Stimulated activated CD8-positive, alpha-beta memory T cell treated with anti-CD3 and anti-CD28 coated beads, Interleukin-4, amount 100 ng/mL, for 24 hours (primary cell): ENCODE data around the gene PDE8A.
"Not testable (repeated sequence)": the region's sequence is repeated elsewhere in the genome, so short reads cannot be mapped to it uniquely, and the experiment has no call there.

Experiments used
- DNase-seq: peaks from one replicate; pipeline ENCODE4 v3.0.0-alpha.2; 2020; ENCODE audit warnings: low read depth

Gene PDE8A

DNA sequence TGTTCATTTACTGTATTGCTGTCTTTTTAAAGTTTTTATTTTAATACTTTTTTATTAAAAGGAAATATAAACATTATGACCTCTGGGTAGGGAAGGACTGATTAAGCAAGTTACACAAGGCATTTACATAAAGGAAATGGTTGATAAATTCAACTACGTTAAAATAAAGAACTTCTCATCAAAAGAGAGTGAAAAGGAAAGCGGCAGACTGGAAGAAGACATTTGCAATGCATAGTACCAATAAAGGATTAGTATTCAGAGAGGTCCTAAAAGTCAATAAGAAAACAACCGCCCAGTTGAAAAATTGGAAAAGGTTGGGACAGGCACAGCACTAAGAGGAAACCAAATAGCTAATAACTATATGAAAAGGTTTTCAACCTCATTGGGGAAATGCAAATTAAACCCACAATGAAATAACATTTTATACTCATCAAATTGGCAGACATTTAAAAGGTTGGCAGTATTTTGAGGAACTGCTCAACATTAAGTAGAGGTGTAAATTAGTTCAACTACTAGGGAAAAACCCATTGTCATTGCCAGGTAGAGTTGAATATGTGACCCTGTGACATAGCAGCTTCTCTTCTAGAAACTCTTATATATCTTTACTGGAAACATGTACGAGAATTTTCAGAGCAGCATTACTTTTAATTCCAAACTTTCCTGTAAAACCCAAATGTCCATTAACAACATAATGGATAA lies 9.5 kb downstream of the PDE8A start:
- DNase-seq: no peak

- DNase-seq: no peak
Observed at GRCh38 chr15:84992157-84992944, 10.7 kb downstream of the PDE8A start.

DNA sequence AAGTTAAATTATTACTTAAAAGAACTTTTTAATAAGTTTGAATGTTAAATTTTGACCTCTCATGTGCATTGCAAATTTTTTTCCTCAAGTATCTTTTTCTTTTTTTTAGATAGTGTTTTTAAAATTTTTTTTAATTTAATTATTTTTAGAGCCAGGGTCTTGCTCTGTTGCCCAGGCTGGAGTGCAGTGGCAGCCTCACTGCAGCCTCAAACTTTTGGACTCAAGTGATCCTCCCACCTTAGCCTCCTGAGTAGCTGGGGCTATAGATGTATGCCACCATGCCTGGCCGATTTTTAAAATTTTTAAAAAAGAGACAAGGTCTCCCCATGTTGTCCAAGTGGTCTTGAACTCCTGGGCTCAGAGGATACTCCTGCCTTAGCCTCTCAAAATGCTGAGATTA lies 14.4 kb downstream of the PDE8A start:
- no peak for DNase-seq

- DNase-seq: not testable (repeated sequence)
Observed at GRCh38 chr15:84996714-84997113, 15.1 kb downstream of the PDE8A start.

DNA sequence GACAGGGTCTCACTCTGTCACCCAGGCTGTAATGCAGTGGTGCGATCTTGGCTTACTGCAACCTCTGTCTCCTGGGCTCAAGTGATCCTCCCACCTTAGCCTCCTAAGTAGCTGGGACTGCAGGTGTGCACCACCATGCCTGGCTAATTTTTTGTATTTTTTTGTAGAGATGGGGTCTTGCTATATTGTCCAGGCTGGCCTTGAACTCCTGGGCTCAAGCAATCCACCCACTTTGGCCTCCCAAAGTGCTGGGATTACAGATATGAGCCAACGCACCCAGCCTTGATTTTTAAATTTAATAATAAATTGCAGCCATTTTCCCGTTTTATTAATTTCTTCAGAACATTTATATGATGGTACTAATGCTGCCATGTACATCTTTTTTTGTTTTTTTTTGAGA lies 15.6 kb downstream of the PDE8A start:
- DNase-seq: not testable (repeated sequence)

- no peak for DNase-seq
Observed at GRCh38 chr15:85000189-85000864, 18.7 kb downstream of the PDE8A start.

GRCh38 chr15:85000937-85001336 lies 19.3 kb downstream of the PDE8A start:
- DNase-seq: no peak

- no peak for DNase-seq
Observed at GRCh38 chr15:85002517-85002916, 20.9 kb downstream of the PDE8A start.

GRCh38 chr15:85003593-85004312 lies 22.1 kb downstream of the PDE8A start:
- DNase-seq: no peak

- no peak for DNase-seq
Observed at GRCh38 chr15:85004550-85004949, 22.9 kb downstream of the PDE8A start.

- DNase-seq: no peak
Observed at GRCh38 chr15:85005319-85005718, 23.7 kb downstream of the PDE8A start.

GRCh38 chr15:85005746-85006145 lies 24.1 kb downstream of the PDE8A start:
- DNase-seq: no peak

DNA sequence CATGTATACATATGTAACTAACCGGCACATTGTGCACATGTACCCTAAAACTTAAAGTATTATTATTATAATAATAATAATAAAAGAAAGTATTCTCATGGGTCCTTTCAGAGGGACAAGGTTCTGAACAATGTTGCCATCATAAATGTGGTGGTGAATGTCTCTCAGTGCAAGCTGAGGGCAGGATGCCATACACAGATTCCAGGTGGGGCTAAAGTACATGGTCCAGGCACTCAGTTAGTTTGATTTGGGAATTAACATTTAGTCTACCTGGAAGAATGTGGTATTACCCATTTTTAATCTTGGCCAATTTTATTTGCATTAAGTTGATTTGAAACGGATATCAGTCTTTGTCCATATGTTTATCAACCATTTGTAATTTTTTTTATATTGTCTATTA lies 24.5 kb downstream of the PDE8A start:
- no peak for DNase-seq

- no peak for DNase-seq
Observed at GRCh38 chr15:85006655-85007054, 25.0 kb downstream of the PDE8A start.

- no peak for DNase-seq
Observed at GRCh38 chr15:85007137-85007536, 25.5 kb downstream of the PDE8A start.

GRCh38 chr15:85007741-85008397 lies 26.2 kb downstream of the PDE8A start:
- DNase-seq: no peak

DNA sequence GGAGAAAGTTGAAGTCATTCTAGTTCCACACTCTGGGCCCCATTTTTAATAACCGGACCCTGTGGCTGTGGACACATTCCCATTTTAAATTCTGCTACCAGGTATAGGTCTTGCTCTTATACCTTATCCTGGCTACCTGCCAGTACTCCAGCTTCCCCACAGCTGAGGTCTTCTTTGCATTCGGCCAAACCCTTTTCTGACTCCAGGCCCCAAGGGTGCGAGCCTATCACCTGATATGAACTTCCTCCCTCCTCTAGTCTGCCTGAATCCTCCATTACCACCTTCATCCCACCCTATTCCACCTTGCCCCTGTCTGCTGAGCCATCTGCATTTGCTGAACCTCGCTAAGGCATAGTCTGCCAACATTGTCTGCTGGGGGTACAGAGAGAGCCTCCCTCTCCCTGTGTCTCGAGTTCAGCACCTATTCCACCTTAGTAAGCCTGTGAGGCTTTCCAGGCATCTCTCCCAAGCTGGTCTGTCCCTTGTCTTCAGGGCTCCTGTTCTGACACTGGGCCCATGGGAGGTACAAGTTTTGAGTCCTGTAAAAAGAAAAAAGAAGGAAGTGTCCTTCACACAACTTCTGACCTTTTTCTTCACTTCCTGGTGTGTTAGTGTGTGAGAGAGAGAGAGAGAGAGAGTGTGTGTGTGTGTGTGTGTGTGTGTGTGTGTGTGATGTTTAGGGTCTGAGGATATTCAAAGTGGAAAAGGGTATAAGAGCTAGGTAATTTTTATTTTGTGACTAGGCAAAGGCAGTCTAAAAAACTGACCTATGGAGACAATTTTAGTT lies 27.0 kb downstream of the PDE8A start:
- DNase-seq: no peak

- DNase-seq: no peak
Observed at GRCh38 chr15:85009435-85009834, 27.8 kb downstream of the PDE8A start.

GRCh38 chr15:85010071-85010385 lies 28.4 kb downstream of the PDE8A start:
- no peak for DNase-seq

GRCh38 chr15:85010386-85011159 lies 28.9 kb downstream of the PDE8A start:
- no peak for DNase-seq
